GM18508 (cell line): ENCODE results near the gene CD207.

ENCODE experiments used
- ATAC-seq: cut with Tn5 transposase; IDR thresholded peaks from one replicate; pipeline ENCODE4 v1.9.1; 2021; ENCODE audit warnings: moderate number of reproducible peaks; ENCODE audit not compliant: insufficient read depth, unreplicated experiment

The CD207 gene

DNA sequence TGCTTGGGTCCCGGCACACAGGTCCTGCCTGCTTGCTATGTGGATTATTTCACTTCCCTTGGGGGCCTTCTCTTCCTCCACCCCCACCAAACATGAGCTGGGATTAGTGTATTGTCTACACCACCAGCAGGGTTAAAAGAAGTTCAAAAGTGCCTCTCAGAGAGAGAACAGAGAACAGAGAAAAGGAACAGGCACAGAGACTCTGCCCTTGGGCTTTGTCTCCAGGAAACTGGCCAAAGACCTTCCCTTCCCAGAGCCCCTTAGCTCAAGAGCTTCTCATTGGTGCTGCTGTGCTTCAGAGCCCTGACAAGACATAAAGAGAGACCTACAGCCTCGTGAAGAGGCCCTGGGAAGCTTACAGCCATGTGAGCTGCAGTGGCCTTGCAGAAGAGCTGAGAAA is 38.1 kb downstream of the CD207 start:
- no peak for ATAC-seq

DNA sequence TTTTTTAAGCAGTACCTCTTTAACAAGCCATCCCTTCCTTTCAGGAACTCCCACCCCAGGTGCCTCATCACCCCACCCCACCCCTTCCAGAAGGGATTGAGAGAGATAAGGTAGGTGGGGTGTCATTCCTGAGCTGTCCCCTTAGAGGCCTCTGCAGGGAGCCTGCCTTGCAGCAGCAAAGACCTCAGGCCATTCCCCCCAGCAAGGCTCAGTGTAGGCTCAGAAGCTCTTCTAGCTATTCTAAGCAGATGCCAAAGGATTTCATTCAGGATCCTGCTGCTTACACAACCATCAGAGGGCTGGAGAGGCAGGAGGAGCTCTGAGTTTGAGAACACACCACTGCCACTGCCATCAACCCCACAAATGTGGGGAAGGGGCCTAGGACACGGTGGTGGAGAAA is 39.4 kb downstream of the CD207 start:
- ATAC-seq, result no peak

DNA sequence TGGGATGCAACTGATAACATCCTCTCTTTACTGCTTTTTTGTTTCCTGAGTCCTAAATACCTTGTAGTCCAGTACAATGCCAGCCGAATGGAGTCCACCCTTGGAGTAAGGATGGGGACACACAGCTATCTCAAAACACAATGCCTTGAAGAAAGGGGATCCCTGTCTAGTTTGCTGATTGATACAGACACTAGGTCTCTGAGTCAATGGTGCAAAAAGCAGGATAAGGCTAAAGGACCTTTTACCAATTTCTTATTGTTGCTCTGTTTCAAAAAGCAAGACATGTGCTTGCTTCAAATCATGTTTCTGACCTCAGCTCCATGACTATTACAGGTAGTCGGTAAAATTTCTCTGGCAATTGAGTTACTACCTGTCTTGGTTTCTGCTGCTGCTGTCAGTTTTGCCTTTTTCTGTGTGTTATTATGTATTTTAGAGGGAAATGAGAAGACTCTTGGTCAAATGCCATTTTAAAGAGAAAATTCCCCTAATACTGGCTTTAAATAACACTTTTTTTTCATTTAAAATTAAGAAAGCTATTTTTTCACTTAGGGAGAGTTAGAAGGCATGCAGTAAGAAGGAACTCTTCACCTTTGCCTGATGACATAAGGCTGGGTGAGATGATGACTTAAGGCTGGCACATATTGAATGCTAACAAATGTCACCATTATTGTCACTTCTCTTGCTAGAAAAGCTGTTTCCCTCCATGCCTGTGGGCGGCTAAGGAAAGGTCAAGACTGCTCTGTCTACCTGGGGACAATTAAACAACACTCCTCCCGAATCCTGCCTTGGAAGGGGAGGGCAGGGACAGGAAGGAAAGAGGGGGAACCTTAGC is 40.2 kb downstream of the CD207 start:
- ATAC-seq, result no peak

DNA sequence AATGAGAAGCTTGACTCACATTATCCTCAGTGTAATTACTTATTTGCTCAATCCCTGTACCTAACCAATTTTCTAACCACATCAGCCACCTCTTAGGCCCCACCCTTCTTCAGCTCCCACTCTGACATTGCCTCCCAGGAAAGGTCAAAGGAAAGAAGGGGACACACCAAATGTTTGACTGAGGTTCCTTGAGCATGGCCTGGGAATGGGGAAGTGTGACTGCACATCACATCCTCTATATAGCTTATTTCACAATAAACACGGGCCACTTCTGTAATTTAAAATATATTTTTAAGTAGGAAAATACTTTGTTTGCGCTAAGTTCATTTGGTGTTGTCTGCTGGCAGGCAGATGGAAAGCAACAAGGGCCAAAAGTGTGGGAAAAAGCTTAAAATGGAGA is 42.2 kb downstream of the CD207 start:
- ATAC-seq, result no peak

DNA sequence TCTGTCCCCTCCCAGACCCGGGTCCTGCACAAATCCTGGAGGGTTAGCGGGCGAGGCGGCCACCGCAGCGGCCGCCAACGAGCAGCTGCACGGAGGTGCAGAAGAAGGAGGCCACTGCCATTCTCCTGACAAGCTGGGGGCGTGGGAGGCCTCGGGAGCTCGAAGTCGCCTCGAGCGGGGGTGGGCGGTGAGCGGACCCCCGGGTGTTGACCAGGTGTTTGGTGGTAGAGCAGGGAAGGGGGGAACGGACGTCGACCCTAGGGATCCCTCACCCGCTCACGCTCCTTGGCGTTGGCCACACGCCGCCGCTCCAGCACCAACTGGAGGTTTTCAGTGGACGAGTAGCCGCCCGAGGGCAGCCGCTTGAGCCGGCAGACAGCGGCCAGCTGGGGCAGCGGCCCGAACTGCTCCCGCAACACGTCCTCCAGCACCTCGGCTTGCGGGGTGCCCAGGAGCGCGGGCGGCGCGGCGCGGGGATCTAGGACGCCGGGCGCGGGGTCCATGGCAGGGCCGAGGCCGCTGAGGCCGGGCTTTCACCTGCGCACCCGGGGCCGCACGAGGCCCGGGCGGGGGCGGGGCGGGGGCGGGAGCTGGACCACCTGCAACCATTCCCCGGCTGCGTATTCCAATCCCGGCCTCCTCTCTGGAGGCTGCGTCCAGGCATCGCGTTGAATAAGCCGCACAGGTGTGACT is 45.3 kb downstream of the CD207 start, which contains the start of gene FIGLA:
Gene FIGLA (minus strand): TSS at position 508 of the 693 bp plus-strand sequence. CDS start 5 bp downstream, at position 503.
- no peak for ATAC-seq

DNA sequence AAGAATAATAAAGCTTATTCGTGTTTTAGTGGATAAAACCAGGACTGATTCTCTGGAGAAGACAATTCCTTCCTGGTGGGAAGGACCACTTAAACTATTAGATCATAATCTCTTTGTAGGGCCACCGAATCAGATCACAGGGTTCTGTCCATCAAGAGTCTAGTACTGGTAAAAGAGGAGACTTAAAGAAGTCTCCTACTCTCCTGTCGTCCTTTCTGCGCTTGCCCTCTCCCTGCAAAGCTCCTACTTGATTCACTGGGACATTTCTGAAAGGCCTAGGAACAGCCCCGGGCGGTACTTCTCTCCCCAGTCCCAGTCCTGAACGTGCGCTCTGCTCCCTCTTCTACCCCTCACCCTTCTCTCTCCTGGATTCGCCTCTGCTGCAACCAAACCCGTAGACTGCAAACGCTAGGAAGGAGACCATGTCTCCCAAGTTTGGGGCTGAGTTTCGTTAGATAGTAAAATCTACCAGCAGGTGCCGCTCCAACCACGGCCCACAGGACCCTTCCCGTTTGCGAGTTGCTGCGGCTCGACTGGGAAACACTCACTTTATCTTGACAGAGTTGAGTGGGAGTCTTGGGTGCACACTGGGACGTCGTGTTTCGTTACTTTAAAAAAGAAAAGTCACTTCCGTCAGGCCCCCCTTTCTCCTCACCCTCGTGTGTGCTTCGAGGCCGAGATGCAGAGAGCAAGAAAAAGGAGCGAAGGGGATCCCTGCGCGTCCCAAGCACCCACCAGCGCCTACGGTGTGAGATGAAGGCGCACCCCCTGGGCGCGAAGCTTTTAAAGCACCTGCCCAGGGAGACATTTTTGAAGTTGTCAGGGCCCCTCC is 46.1 kb downstream of the CD207 start:
- no peak for ATAC-seq

DNA sequence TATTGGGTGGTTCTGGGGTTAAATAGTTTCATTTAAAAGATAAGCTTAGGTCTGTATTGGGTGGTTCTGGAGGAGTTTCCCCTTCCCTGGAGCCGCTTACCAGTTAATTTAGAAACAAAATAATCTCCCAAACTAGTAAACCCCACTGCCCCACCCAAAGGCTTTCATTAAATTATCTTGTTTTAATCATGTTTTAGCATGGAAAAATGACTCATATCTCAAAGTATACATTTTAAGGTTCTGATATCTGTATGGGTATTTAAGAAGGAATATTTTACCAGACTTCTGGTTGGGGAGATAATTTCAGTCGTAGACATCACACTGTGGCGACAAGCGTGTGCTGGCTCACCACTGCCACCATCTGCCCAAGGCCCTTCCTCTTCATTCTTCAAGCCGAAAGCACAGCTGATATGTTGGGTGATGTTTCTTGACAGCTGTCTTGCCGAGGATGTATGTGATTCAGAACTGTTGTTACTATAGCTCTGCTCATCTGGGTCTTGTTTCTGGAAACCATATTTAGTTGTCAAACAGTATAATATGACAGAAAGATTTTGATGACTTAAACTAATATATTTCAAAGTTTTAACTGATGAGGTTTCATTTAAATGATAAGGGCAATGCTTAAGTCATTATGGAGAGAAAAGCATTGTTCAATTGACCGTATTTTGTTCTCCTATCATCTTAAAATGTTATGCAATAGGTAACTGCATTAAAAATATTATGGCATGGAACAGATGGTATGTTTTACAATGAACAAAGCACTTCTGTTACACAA is 50.3 kb downstream of the CD207 start:
- ATAC-seq, result no peak

DNA sequence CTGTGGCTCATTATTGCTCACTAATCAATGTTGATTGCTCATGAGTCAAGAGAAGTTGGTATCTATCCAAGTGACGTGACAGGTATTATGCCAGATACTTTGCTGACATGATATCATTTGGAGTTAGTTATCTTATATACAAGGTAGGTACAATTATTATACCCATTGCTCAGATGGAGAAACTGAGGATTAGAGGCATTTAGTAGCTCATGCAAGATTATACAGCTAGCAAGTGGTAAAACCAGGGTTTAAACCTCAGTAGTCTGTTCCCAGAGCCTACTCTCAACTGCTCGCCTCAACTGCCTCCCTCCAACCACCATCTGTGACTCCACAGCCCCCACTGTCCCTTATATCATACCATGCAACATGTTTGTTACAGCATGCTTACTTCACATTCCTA is 51.3 kb downstream of the CD207 start:
- no peak for ATAC-seq
